ENCODE results near the gene GSTM4.

Gene GSTM4

GRCh38 chr1:109625176-109625575 lies 30.7 kb upstream of the GSTM4 start:
- DNase-seq: no peak

DNA sequence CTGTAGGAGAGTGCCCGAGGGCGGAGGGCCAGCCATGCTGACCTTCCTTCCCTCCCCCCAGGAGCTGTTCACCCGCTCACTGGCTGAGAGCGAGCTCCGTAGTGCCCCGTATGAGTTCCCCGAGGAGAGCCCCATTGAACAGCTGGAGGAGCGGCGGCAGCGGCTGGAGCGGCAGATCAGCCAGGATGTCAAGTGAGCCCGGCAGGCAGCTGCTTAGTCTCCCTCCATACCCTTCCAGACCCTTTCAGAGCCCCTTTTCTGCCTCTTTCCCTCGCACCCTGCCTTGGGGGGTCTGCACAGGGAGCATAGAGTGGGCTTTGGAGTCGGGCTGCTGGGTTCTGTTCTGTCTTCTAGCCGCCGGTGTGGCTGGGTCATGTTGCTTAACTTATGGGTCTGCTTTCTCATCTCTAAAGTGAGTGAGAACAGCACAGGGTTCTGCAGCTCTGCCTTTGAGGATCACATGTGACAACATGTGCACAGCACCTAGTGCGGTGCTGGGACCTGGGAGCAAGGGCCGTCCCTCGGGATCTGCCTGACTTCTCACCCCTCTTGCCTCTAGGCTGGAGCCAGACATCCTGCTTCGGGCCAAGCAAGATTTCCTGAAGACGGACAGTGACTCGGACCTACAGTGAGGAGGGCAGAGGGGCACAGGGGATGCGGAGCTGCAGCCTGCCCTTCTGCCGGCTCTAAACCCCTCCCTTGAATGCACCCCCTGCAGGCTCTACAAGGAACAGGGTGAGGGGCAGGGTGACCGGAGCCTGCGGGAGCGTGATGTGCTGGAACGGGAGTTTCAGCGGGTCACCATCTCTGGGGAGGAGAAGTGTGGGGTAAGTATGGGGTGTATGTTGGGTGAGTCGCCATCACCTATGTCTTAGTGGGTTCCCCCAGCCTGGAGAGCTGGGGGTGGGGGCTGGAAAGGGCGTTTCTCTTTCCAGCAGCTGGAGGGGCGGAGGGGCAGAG lies 30.0 kb upstream of the GSTM4 start:
- DNase-seq: no peak

DNA sequence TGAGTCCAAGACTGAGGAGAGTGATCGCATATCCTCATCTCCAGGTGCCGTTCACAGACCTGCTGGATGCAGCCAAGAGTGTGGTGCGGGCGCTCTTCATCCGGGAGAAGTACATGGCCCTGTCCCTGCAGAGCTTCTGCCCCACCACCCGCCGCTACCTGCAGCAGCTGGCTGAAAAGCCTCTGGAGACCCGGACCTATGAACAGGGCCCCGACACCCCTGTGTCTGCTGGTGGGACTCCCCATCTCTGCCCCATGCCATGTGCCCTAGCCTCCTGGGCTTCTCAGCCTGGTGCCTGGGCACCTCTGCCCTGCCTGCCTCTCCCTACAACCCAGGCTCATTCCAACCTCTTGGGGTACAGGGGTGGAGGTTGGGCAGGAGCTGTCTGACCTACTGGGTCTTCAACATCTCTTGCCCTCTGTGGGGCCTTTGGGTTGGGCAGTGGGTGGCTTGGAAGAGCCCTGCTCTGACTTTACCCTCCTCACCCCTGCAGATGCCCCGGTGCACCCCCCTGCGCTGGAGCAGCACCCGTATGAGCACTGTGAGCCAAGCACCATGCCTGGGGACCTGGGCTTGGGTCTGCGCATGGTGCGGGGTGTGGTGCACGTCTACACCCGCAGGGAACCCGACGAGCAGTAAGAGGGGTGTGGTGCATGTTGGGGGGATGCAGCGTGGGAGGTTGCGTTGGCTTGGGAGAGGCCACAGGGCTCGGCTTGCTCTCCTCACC lies 29.1 kb upstream of the GSTM4 start:
- DNase-seq: no peak

DNA sequence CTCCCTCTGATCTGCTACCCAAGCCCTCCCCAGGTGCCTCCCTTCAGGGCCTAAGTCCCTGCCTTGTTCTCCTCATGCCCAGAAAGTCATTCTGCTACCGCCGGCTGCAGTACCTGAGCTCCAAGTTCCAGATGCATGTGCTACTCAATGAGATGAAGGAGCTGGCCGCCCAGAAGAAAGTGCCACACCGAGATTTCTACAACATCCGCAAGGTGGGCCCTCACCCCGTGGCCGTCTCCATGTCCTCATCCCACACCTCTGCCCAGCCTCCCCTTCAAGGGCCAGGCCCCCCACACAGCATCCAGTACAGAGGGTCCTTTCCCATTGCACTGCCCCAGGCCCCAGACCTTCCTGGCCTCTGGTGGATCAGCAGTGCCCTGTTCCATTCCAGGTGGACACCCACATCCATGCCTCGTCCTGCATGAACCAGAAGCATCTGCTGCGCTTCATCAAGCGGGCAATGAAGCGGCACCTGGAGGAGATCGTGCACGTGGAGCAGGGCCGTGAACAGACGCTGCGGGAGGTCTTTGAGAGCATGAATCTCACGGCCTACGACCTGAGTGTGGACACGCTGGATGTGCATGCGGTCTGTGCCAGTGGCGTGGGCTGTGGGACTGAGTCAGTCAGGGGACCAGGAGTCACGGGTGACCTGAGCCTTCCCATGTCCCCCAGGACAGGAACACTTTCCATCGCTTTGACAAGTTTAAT lies 28.1 kb upstream of the GSTM4 start:
- DNase-seq: no peak

DNA sequence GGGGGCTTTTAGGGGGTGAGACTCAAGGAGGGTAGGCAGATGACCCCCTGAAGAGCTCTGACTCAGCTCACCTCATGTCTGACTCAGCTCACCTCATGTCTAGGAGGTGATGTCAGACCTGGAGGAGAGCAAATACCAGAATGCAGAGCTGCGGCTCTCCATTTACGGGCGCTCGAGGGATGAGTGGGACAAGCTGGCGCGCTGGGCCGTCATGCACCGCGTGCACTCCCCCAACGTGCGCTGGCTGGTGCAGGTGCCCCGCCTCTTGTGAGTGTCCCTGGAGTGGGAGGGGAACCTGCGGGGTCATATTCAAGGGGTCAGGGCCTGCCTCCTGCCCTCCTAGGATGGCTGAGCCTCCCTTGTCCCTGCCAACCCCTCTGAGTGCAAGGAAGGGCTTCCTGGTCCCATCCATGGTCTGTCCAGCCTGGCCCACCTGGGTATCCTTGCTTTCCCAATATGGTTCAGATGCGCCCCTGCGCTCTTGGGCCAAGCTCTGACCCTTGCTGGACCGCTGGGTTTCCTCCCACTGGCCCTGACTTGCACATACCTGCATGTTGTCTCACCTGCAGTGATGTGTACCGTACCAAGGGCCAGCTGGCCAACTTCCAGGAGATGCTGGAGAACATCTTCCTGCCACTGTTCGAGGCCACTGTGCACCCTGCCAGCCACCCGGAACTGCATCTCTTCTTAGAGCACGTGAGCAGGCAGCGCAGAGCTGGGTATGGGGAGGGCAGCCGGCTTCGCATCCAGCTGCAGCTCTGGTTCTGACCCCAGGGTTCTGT lies 27.2 kb upstream of the GSTM4 start:
- no peak for DNase-seq

GRCh38 chr1:109629372-109630030 lies 26.4 kb upstream of the GSTM4 start:
- DNase-seq: no peak

DNA sequence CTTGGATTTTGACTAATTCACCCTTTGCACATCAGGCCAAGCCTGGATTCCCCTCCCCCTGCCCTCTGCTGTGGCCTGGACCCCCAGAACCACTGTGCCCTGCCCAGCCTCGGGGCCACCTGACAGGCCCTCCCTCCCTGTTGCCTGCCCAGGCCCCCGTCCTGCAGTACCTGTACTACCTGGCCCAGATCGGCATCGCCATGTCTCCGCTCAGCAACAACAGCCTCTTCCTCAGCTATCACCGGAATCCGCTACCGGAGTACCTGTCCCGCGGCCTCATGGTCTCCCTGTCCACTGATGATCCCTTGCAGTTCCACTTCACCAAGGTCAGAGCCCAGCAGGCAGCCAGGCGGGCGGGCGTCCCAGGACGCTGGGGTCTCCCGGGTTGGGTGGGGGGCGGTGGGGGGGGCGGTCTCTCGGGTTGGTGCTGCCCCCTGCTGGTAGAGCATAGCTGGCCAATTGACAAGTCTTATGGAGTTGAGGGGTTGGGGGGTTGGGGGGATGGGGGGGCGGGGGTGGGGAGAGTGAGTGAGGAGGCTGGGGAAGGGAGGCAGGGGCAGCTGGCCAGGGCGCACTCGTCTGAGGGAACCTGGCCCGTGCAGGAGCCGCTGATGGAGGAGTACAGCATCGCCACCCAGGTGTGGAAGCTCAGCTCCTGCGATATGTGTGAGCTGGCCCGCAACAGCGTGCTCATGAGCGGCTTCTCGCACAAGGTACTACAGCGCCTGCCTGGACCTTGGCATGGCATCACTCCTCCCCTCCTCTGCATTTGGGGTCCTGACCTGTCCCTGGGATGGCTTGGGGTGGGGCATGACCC lies 25.6 kb upstream of the GSTM4 start:
- no peak for DNase-seq

DNA sequence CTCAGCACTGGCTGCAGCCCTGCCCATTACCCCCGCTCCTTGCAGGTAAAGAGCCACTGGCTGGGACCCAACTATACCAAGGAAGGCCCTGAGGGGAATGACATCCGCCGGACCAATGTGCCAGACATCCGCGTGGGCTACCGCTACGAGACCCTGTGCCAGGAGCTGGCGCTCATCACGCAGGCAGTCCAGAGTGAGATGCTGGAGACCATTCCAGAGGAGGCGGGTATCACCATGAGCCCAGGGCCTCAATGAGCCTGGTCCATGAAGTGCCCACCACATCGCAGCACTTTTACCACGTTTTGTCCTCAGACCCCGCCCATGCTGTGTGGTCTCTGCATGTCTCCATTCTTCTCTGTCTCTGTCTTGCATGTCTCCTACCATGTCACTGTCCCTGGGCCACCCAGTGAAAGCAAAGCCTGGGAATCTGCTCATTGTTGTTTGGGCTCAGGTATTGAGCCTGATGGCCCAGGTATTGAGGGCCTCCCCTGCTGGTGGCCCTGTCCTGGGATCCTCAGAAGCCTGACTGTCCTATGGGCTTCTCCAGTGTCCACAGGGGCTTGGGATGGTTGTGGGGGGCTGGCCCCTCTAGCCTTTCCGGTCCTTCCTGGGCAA lies 24.9 kb upstream of the GSTM4 start:
- DNase-seq: no peak

GRCh38 chr1:109631513-109632505 lies 24.1 kb upstream of the GSTM4 start:
- no peak for DNase-seq

GRCh38 chr1:109632671-109633346 lies 23.1 kb upstream of the GSTM4 start:
- peak; percentile 77 for DNase-seq

- DNase-seq: no peak
Measured at GRCh38 chr1:109634292-109634691, 21.6 kb upstream of the GSTM4 start.

GRCh38 chr1:109634771-109635750 lies 20.8 kb upstream of the GSTM4 start:
- no peak for DNase-seq

GRCh38 chr1:109635862-109636200 lies 20.1 kb upstream of the GSTM4 start:
- no peak for DNase-seq

GRCh38 chr1:109636201-109636952 lies 19.5 kb upstream of the GSTM4 start:
- no peak for DNase-seq

DNA sequence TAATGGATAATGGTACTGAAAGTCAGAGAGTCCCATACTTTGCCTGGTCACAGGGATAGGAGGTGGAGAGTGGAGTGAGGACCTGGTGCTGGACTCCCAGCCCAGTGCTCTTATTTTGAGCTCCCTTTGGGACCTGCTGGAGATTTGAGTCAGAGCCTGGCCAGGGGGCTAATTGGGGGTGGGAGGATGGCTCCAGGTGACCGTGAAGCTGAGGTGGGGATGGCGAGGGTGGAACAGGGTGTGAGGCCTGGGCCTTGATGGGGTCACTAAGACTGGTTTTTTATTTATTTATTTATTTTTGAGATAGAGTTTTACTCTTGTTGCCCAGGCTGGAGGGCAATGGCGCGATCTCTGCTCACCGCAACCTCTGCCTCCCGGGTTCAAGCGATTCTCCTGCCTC lies 18.5 kb upstream of the GSTM4 start:
- DNase-seq: no peak

- DNase-seq: no peak
Measured at GRCh38 chr1:109639063-109639840, 16.6 kb upstream of the GSTM4 start.

Data from NCI-H510A (cell line).